Endometrium (tissue), 2 donors: ENCODE results near the gene FAM227B.
A peak's percentile ranks its signal among the peaks of the same experiment; 100 is the strongest.
"Not testable (repeated sequence)": the region's sequence is repeated elsewhere in the genome, so short reads cannot be mapped to it uniquely, and the experiment has no call there.

ENCODE experiments used
- FAIRE-seq: peaks from 2 replicates; lab custom pipeline; 2012; peaks lifted over from hg19 to GRCh38; lab: Jason Lieb, UNC
- donor health status: control.
- donor health status: control.

FAM227B gene, protein sequence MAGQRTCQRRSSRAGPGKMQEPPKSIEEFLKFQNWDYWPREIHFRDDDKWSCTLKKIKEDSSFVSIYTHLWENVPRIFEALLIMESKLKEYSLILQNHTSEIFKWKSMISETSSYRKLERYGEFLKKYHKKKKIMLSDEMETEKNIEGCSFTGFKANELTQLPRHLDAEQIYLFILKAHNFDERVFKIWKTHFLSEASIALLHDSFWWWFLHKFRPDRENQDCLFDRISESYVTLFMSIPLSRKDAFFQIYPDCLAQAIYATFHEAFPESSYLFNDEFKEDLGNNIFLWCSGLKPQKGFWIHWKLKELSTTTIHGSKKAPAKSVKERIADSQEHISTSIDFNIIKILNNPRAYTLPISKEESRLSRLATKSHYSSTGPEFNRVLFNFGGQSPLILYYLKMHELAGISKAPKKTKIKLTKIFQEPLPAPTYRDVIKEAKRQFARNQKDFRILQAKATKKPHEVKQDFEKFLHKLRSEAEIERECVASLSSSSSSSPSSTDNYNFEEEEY

DNA sequence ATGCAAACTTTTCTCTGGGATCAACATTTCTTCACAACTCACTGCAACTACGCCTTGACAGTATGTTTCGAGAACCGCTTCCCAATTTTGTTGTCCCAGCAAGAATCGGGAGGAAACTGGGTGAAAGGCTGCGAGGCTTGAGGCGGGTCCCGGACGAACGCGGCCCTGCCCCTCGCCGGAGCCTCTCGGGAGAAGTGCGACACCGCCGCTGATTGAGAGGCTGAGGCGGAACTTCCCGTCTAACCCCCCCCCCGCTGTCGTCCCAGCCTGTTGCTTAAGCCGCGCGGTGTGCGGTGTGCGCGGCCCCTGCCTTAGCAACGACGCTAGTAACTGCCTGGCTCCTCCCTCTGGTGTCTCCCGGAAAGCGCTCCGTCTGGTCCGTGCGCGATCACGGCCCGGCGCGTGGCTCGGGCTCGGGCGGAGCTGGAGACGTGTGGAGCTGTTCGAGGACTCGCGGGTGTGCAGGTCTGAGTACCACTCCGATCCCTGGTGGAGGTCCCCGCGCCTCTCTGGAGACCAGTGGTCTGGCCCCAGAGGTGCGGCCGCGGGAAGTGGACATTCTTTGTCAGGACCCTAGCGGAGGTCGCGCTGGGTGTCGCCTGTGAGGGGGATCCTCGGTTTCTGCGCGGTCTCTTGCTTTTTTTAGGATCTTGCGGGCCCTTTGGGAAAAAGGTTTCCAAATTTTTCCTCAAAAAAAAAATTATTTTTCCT is at the start of gene FAM227B, which contains the start of gene DTWD1:
Gene FAM227B (minus strand): TSS at position 161 of the 711 bp plus-strand sequence. CDS start 5,647 bp downstream, outside the sequence.
Gene DTWD1 (plus strand): TSS at position 391 of the 711 bp plus-strand sequence. CDS start 4,120 bp downstream, outside the sequence.
- FAIRE-seq = peak; percentile 79

GRCh38 chr15:49669288-49669687 is 48.7 kb upstream of the FAM227B start:
- no peak for FAIRE-seq

DNA sequence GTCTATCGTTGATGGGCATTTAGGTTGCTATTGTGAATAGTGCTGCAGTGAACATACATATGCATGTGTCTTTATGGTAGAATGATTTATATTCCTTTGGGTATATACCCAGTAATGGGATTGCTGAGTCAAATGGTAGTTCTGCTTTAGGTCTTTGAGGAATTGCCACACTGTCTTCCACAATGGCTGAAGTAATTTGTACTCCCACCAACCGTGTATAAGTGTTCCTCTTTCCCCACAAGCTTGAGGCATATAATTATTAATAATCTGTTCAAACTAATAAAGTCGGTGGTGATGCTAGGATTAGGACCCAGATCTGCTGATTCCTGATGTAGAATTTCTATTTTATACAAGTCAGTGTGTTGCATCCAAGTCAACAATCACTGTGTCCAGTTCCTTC is 45.9 kb upstream of the FAM227B start:
- FAIRE-seq = not testable (repeated sequence)

- no peak for FAIRE-seq
Observed at GRCh38 chr15:49664716-49665115, 44.1 kb upstream of the FAM227B start.

- FAIRE-seq = no peak
Observed at GRCh38 chr15:49656734-49657133, 36.1 kb upstream of the FAM227B start.

DNA sequence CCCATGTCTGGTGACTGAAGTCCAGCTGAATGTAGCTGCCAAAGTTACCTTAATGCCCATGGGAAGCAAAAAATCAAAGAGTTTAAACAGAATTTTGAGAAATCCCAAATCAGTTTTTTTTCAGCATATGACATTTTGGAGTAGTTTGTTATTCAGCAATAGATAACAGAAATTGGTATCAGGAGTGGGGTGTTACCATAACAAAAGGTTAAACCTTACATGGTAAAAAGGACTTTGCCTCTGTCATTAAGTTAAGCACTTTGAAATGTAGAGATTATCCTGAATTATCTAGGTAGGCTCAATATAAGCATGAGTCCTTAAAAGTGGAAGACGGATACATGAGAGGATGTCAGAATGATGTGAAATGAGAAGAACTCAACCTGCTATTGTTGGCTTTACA is 32.3 kb upstream of the FAM227B start:
- FAIRE-seq = no peak

DNA sequence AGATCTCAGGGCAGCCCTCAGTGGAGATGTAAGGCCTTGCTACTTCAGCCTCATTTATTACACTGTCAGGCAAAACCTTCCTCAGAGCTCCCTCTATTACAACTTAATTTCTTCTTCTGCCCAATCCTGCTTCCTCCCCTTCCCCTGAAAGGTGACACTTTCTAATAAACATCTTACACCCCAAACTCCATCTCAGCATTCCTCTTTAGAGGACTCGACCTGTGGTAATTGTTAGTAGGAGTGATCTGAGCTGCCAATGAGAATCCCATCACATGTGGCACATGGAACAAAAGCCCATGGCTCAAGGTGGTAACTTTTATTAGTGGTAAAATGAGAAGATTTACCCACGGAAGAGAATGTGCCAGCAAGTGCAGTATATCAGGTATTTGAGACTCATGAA is 30.1 kb upstream of the FAM227B start:
- no peak for FAIRE-seq

DNA sequence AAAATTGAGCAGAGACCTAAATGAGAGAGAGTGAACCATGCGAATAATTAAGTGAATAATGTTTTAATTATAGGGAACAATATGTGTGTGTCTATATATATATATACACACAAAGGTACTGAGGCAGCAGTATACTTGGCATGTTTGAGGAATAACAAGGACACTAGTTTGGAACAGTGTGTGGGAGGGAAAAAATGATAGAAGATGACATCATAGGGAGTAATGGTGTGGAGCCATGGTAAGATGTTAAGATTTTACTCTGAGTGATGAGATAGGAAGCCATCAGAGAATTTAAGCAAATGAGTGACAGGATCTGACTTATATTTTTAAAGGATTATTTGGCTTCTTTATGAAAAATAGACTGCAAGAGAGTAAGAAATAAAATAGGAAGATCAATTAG is 29.4 kb upstream of the FAM227B start:
- no peak for FAIRE-seq

- no peak for FAIRE-seq
Observed at GRCh38 chr15:49646891-49647290, 26.3 kb upstream of the FAM227B start.

DNA sequence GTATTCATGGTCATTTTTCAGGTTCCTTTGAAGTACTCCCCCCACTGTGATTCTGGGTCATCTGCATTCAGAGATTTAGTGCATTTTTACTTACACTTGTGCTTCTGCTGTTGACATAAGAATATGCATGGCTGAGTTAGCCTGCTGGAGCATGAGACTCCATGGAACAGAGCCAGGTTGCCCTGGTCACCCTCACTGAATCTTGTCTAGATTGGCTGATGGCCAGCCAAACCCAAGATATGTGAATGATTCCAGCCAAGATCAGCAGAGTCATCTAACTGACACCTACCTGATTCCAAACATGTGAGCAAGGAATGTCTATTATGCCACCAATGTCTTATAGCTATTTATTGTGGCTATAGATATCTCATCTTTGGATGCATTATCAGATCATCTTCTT is 25.3 kb upstream of the FAM227B start:
- no peak for FAIRE-seq

DNA sequence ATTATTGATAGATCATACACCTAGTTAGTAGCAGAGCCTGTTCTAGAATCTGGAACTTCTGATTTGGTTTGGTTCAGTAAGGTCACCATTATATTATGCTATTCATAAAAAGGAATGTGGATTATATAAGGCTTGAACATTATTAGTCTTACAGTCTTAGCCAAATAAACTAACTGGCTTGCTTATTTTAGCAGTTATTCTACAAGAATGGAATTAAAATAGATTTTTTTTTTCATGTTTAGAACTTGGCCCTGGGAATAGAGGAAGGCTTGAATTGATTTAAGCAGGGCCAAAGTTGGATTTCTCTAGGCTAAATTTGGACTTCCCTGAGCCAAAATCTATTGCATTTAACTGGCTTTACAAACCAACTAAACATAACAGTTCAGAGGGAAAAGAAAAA is 24.7 kb upstream of the FAM227B start:
- no peak for FAIRE-seq

- no peak for FAIRE-seq
Observed at GRCh38 chr15:49644364-49644794, 23.8 kb upstream of the FAM227B start.

- FAIRE-seq = no peak
Observed at GRCh38 chr15:49637857-49638256, 17.2 kb upstream of the FAM227B start.

DNA sequence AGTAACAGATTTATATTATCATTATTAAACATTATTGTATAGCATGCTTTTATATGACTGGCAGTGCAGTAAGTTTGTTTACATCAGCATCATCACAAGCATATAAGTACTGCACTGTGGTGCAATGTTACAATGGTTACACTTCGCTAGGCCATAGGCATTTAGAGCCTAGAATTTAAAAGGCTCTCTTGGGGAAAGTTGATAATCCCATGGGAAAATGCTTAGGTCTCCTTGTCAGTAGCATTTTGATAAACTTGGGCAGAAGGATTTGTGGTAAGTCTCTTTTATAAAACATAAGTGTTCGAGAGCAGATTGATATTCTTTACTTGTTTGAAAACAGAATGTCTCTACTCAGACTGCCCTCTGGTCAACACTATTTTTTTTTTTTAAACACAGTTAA is 7.8 kb upstream of the FAM227B start:
- no peak for FAIRE-seq

DNA sequence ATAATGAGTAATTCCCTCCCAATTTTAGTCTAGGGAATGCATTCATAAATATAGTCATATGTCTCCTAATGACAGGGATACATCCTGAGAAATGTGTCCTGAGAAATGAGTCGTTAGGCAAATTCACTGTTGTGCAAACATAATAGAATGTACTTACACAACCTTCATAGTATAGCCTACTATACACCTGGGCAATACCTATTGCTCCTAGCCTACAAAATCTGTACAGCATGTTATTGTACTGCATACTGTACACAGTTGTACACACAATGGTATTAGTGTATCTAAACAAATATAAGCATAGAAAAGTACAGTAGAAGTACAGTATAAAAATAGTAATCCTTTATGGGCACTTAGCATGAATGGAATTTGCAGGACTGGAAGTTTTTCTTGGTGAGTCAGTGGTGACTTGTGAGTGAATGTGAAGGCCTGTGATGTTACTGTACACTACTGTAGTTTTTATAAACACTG is 6.8 kb upstream of the FAM227B start:
- peak; percentile 35 for FAIRE-seq

DNA sequence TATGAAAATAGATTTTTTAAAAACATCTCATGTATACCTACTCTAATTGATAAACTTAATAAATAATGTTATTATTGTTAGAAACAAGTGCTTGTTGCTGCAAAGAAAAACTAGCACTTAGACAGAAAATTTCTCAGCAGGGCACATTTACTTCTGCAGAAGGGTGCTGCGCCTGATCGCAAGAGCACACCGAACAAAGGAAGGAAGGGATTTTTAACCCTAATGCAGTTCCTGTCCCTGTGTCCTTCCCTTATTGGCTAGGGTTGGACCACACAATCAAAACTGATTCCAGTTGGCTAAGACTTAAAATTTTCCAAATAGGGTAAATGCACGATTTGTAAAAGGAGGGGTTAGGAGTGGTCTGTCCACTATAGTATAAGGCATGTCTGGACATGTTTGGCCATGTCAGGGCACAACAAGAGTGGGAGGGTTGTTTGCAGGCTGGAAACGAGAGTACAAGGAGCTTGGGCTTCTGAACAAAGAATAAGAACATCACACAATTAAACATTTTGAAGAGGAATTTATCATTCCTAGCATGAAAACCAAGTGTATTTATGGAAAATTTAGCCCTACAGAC is 4.9 kb upstream of the FAM227B start:
- FAIRE-seq = no peak

DNA sequence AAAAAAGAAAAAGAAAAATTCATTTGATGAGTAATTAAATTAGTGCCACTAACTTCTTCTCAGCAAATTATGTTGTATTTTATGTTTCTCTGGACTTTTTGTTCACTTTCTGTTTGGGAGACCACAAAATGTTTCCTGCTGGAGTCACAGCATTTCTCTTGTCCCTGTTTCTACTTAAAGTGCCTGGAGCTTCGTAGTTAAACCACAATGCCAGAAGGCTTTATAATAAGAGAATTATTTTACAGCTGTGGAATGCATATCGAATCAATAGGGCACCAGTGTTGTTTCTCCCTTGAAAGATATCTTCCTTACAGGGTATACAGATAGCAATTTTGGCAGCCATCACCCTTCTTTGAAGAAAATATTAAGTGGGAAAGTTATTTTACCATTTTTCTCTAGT is 3.4 kb upstream of the FAM227B start:
- FAIRE-seq = no peak

DNA sequence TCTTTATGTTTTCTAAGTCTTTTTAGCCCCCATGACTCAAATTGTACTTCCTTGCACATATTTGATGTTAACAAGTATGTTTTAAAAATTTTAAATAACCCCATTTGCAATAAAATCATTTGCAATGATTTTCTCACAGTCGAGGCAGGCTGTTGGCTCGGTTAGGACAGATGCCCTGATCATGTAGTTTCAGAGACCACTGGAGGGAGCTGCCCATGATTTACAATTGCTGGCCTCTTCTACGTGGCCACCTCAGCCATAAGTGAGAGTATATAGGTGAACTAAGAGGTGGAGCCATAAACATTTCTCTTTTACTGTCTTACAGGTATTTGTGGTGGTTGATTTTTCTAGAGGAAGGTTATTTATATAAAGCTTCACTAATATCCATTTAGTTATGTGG is 1.9 kb upstream of the FAM227B start:
- FAIRE-seq = no peak

DNA sequence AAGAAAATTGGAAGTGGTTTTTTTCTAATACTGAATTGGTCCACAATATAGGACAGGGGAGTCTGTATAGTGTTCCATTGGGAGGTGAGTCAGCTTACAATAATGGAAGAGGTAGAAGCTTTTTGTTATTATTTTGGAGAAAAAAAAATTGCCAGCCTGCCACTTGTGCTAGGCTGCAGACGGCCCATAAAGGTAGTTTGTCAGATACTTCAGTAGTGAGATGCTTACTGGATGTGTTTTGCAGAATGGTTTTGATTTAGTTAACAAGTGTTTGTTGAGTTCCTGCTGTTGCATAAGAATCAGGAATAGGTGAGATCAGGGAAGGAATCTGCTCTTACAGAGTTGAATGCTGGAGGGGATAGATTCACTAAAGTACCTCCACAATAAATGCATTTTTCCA is 1.3 kb upstream of the FAM227B start:
- FAIRE-seq = no peak

- no peak for FAIRE-seq
Observed at GRCh38 chr15:49621401-49621811, 788 bp upstream of the FAM227B start.

- FAIRE-seq = peak; percentile 29
Observed at GRCh38 chr15:49620199-49620598, 419 bp downstream of the FAM227B start.

DNA sequence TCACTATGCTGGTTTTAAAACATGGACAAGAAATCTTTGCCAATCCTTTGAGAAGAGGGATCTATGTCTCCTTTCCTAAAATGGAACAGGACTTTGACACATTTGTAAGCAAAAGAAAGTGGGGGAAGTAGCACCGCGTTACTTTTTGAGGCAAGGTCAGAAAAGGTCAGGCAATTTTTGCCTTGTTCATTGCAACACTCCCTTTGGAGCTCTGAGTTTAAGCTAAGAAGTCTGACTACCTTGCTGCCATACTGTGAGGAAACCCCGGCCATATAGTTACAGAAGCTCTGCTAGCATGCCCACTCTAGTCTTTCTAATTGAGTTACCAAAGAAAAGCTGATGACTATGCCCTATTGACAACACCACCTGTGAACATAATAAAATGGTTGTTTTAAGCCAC is 1.4 kb downstream of the FAM227B start:
- no peak for FAIRE-seq

DNA sequence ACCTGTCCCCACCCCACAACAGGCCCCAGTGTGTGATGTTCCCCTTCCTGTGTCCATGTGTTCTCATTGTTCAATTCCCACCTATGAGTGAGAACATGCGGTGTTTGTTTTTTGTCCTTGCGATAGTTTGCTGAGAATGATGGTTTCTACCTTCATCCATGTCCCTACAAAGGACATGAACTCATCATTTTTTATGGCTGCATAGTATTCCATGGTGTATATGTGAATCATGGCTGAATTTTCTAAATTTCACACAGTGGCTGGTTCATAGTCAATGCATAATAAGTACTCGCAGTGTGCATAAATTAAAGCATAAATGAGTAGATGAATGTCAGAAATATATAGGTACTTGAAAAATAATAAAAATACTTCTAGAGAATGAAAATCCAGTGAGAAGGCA is 8.4 kb downstream of the FAM227B start:
- FAIRE-seq = not testable (repeated sequence)
